ENCODE results near the gene YTHDF1.

DNA sequence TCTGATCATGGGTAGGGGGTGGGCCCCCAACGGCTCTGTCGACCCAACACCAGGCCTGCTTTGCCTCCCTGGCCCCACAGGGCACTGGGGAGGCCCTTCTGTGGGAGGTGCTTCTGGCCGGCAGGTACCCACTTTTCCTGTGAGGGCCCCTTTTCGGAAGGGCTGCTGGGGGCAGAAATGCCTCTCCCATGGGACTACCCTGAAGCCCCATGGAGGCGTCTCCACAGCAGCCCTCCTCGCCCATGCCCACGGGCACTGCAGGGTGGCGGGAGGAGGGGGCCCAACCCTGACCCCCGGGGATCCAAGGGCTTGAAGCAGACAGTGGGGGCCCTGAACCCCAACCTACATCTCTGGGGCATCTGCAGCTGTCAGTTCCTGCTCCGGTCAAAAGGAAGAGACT is 22.1 kb upstream of the YTHDF1 start:
- TF ChIP-seq, protein P1, sequence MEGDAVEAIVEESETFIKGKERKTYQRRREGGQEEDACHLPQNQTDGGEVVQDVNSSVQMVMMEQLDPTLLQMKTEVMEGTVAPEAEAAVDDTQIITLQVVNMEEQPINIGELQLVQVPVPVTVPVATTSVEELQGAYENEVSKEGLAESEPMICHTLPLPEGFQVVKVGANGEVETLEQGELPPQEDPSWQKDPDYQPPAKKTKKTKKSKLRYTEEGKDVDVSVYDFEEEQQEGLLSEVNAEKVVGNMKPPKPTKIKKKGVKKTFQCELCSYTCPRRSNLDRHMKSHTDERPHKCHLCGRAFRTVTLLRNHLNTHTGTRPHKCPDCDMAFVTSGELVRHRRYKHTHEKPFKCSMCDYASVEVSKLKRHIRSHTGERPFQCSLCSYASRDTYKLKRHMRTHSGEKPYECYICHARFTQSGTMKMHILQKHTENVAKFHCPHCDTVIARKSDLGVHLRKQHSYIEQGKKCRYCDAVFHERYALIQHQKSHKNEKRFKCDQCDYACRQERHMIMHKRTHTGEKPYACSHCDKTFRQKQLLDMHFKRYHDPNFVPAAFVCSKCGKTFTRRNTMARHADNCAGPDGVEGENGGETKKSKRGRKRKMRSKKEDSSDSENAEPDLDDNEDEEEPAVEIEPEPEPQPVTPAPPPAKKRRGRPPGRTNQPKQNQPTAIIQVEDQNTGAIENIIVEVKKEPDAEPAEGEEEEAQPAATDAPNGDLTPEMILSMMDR (conservative IDR thresholded peaks at IDR 0.05 in 1 of 2, IDR thresholded peaks at IDR 0.05 in 1 of 2; ENCODE audit: low read depth in 1 of 2, low read length in 2 of 2): no peak
- TF ChIP-seq EZH2 (IDR thresholded peaks at IDR 0.05; ENCODE audit: low read length, missing control alignments): no peak

Data from fibroblast of lung (primary cell).